Measurements from ENCODE around the gene SLC35B1.

- no peak for TF ChIP-seq SIN3A (IDR thresholded peaks at IDR 0.05; ENCODE audit: borderline replicate concordance, insufficient read depth, low read depth, low read length)
- TF ChIP-seq CTCF (IDR thresholded peaks at IDR 0.05) = no peak
These were observed 47.9 kb downstream of the SLC35B1 start for GRCh38 chr17:49659661-49660382.

Measured in Panc1 (cell line).